Measurements from ENCODE around the gene RHO.

DNA sequence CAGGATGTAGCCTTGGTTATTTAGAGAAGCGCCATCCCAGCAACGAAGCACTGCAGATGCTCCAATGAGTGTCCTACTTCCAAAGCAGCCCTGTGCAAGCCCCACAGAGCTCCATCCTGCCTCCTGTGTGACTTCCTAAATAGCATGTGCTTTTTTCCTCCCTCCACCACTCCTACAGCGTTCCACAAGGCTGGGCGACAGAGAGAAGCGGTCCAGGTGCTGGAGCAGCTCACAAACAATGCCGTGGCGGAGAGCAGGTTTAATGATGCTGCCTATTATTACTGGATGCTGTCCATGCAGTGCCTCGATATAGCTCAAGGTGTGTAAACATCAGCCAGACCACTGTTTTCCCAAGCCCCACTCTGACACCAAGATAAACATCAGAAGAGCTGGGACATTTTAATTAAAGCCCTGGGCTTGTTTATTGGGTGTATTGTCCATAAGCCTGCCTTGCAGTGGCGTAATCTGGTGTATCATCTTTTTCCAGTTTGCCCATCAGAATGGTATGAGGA is 22.2 kb upstream of the RHO start:
- TF ChIP-seq RFX5 (IDR thresholded peaks at IDR 0.05; ENCODE audit: low read length) = no peak
- TF ChIP-seq, protein P1, sequence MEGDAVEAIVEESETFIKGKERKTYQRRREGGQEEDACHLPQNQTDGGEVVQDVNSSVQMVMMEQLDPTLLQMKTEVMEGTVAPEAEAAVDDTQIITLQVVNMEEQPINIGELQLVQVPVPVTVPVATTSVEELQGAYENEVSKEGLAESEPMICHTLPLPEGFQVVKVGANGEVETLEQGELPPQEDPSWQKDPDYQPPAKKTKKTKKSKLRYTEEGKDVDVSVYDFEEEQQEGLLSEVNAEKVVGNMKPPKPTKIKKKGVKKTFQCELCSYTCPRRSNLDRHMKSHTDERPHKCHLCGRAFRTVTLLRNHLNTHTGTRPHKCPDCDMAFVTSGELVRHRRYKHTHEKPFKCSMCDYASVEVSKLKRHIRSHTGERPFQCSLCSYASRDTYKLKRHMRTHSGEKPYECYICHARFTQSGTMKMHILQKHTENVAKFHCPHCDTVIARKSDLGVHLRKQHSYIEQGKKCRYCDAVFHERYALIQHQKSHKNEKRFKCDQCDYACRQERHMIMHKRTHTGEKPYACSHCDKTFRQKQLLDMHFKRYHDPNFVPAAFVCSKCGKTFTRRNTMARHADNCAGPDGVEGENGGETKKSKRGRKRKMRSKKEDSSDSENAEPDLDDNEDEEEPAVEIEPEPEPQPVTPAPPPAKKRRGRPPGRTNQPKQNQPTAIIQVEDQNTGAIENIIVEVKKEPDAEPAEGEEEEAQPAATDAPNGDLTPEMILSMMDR (IDR thresholded peaks at IDR 0.05) = no peak
- no peak for TF ChIP-seq TAF1 (IDR thresholded peaks at IDR 0.05; ENCODE audit: borderline replicate concordance, low read depth, low read length)
- TF ChIP-seq EP300 (IDR thresholded peaks at IDR 0.05; ENCODE audit: borderline replicate concordance in 1 of 2, low read depth in 1 of 2, low read length in 1 of 2) = 0 out of 4 replicates have a peak, but pooled peaks of 1 of the 2 experiments have one; percentile 16
- no peak for TF ChIP-seq RAD21 (IDR thresholded peaks at IDR 0.05; ENCODE audit: low read length)
- TF ChIP-seq TEAD4 (IDR thresholded peaks at IDR 0.05; ENCODE audit: borderline replicate concordance, insufficient read depth) = no peak
